ENCODE data around the gene PYGM. TPM values are rescaled to one million over a fixed set of nuclear protein-coding genes. Genes with fewer than 3 reads are reported as not detected.
A peak's percentile ranks its signal among the peaks of the same experiment; 100 is the strongest.

Gene PYGM
- total RNA-seq: 10 to 100 TPM in 2 of 4 donors, 1 to 10 TPM in 2; 2.1 to 25.9 (median 12.2) TPM

DNA sequence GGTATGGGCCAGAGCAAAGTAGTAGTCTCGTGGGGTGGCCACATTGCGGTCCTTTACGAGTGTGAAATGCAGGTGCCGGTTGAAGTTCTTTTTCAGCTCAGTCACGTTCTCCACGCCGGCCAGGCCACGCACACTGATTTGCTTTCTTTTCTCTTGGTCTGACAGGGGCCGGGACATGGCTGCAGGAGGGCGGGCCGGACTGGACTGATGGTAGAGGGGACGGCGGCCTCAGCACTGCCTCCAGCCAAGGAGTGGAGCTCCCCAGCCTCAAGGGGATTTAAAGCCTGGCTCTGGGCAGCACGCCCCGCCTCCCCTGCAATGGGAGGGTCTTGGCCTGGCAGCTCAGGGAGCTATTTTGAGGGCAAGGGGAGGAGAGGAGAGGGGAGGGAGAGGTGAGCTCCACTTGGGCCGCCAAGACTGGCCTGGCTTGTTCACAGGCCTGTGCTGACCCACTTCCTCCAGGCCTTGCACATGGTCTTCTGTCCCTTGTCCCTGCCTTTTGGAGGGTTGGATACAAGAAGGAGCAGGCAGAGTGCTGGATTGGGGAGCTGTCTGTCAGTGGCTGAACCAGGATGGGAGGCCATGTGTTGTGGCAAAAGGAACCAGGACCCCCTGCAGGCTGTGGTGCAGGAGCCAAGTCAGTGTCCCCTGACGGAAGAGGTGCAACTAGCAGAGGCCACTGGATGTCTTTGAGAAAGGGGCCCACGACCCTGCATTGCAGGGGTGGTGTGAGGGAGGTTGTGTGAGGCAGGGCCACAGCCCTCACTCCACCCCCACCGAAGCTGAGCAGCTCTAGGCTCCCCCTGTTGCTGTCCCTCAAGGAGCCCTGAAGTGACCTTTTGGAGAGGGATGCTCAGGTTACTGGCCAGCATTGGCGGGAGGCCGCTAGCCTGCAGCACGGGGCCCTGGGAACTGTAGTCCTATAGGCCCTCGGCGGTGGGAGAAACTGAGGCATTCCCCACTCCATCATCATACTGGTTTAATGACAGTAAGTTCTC lies at the start of gene PYGM:
Gene PYGM, minus strand, starts transcription at position 253 of the 998 bp plus-strand sequence. Its CDS starts 76 bp downstream, at position 177.
- DNase-seq (ENCODE audit: low spot score): no peak
- TF ChIP-seq CTCF (IDR thresholded peaks at IDR 0.05): no peak
- ATAC-seq (ENCODE audit: low FRiP score): peak; percentile 69

GRCh38 chr11:64805481-64805880 lies 45.7 kb upstream of the PYGM start:
- no peak for TF ChIP-seq CTCF (IDR thresholded peaks at IDR 0.05)
- ATAC-seq (ENCODE audit: low FRiP score) (no peak), DNase-seq (ENCODE audit: low spot score) (no peak)

GRCh38 chr11:64804346-64805210 lies 44.8 kb upstream of the PYGM start:
- no peak for TF ChIP-seq CTCF (IDR thresholded peaks at IDR 0.05)
- DNase-seq (ENCODE audit: low spot score): no peak
- ATAC-seq (ENCODE audit: low FRiP score): no peak

- TF ChIP-seq CTCF (IDR thresholded peaks at IDR 0.05): no peak
- no peak for DNase-seq (ENCODE audit: low spot score)
- ATAC-seq (ENCODE audit: low FRiP score): peak; percentile 53
These were observed 44.1 kb upstream of the PYGM start for GRCh38 chr11:64803846-64804345.

DNA sequence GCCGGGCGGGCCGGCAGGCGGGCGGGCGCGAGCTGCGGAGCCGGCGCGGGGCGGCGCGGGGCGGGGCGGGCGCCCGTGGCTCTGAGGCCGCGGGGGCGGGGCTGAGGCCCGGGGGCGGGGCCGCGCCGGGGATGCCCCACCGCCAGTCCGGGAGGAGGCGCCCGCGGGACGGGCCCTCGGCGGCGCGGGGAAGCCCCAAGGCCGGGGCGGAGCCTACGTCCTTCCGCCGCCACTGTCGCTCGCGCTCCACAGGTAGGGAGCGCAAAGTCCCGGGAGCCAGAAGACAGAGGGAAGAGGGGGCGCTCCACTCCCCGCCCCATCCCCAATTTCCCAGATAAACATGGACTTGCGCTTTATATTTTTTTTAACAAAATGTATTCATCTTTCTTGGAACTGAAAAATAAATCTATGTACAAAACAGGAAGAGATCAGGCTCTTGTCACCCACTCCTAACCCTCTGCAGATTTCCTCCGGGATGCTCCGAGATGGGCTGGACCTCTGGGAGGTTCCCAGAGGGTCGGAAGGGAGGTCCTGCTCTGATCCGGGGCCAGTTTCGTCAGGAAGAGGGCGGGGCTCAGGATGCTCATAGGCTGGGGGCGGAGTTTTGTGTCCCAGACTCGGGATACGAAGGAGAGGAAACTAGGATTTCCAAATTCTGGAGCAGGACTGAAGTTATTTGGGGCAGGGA lies 43.5 kb upstream of the PYGM start, which contains the start of gene MAP4K2:
Gene MAP4K2, minus strand, starts transcription at position 57 of the 688 bp plus-strand sequence. CDS start 65 bp downstream, outside the sequence.
- no peak for TF ChIP-seq CTCF (IDR thresholded peaks at IDR 0.05)
- peak; percentile 80 for DNase-seq (ENCODE audit: low spot score)

More for the DNA sequence above, 43.5 kb upstream of the PYGM start, which contains the start of gene MAP4K2:
- ATAC-seq (ENCODE audit: low FRiP score): peak; percentile 87
